Stimulated activated CD4-positive, alpha-beta T cell treated with anti-CD3 and anti-CD28 coated beads, Interleukin-15, amount 100 ng/mL, for 24 hours (primary cell): ENCODE results near the gene MLF2.

Source experiments
- DNase-seq: peaks from one replicate; pipeline ENCODE4 v3.0.0-alpha.2; 2020

MLF2 gene

DNA sequence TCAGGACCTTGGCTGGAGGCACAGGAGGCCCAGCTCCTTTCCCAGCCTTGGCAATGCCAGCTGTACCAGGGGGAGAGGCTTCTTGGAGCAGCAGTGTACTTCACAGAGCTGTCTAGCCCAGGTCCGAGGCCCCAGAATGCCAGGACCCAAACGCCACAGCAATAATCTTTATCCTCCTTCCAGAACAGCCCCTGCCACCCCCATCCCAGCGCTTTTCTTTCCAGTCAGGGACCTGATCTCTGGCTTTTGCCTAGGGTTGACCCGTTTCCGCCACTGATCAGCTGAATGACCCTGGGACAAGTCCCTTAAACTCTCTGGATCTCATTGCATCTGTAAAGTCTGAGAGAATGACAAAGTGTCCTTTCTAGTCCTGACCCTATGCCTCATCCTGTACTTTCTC lies 24.4 kb upstream of the MLF2 start:
- DNase-seq, result no peak

DNA sequence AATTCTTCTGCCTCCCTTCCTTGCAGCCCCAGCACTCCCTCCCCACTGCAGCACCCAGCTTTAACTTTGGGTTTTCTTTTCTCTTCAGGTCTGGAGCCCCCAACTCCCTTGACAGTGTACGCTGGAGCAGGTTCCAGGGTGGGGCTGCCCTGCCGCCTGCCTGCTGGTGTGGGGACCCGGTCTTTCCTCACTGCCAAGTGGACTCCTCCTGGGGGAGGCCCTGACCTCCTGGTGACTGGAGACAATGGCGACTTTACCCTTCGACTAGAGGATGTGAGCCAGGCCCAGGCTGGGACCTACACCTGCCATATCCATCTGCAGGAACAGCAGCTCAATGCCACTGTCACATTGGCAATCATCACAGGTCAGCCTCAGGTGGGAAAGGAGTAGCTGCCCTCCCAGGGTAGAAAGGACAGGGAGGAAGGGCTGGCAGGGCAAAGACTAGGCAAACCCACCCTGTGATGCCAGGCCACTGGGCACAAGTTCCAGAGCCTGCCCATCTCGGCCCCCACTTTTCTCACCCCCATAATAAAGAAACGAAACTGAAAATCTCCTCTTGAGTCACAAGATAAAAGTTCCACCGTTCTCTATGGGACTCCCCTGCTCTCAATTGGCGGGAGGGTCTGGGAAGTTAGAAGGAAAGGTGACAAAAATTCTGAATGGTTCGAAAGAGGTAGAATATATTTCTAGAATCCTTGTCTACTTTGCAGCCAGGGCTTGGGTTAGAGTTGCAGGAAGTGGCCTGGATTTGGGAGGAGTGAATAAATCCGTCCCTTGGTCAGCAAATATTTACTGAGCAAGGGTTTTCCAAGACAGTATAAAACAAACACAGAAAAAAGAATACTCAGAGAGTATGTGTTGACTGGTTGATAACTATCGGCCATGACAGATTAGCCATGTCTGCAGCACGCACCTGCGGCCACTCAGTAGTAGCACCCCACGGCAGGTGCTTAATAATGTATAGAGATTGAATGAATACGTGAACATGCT lies 22.5 kb upstream of the MLF2 start:
- DNase-seq, result no peak

DNA sequence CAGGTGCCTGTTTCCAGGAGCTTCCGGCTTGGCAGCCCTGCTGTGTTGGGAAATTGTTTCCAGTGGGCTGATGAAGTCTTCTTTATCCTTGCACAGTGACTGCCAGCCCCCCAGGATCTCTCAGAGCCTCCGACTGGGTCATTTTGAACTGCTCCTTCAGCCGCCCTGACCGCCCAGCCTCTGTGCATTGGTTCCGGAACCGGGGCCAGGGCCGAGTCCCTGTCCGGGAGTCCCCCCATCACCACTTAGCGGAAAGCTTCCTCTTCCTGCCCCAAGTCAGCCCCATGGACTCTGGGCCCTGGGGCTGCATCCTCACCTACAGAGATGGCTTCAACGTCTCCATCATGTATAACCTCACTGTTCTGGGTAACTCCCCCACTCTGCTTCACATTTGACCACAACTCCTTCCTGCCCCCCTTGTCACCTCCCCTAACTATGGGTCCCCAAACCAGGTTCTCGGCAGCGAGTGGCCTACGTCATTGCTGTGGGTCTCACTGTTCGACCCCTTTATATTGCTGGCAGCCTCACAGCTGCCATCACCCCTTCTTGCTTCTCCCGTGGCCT lies 21.6 kb upstream of the MLF2 start:
- DNase-seq, result no peak

DNA sequence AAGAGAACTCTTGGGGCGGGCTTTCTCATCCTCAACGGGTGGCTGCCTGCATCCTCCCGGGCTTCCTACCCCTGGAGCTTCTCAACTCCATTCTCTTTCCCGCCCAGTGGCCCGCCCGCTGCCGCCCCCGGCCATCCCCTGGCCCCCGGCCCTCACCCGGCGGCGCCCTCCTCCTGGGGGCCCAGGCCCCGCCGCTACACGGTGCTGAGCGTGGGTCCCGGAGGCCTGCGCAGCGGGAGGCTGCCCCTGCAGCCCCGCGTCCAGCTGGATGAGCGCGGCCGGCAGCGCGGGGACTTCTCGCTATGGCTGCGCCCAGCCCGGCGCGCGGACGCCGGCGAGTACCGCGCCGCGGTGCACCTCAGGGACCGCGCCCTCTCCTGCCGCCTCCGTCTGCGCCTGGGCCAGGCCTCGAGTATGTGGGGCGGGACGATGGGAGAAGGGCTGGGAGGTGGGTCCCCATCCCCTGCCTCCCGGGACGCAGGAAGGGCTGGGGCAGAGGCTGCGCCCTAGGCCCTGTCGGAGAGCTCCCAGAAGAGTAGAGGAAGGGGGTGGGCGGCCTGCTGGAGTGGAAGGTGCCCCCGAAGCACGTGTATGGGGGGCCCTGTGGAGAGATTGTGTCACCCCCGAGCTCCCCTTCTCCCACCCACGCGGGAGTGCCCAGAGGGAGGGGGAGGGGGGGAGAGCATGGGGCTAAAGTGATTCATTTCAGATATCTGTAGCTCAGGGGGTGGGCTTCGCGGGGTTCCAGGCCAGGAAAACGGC lies 20.8 kb upstream of the MLF2 start:
- DNase-seq, result peak; percentile 70

DNA sequence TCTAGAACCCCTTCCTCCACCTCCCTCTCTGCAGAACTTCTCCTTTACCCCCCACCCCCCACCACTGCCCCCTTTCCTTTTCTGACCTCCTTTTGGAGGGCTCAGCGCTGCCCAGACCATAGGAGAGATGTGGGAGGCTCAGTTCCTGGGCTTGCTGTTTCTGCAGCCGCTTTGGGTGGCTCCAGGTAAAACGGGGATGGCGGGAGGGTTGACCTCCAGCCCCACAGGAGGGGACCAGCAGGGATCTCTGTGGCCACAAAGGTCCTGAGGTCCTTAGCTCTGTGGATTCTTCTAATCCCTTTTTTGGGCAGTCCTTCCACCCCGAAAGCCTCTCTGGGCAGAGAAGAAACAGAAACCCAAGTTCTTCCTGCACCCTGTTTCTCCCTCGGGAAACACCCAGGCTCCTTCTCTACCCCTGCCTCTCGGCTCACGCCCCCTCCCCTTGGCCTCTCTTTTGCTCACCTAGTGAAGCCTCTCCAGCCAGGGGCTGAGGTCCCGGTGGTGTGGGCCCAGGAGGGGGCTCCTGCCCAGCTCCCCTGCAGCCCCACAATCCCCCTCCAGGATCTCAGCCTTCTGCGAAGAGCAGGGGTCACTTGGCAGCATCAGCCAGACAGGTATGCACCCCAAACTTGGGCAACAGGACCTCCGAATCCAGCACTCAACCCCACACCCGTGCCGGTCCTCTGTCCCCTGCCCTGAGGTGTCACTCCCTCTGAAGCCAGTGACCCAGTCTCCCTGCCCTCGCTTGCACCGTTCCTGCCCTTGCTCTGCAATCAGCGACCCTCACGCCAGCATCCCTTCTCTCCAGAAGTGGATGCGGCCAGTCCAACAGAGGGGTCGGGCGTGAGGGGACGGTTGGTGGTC lies 20.0 kb upstream of the MLF2 start:
- DNase-seq, result peak; percentile 24

DNA sequence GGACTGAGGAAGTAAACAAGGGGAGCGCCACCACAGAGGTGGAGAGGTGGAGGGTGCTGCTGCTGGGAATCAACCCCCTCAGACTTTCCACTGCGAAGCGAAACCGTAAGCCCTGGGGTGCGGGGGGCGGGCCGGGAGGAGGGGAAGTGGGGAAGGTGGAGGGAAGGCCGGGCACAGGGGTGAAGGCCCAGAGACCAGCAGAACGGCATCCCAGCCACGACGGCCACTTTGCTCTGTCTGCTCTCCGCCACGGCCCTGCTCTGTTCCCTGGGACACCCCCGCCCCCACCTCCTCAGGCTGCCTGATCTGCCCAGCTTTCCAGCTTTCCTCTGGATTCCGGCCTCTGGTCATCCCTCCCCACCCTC lies 19.4 kb upstream of the MLF2 start, which contains the start of gene LAG3:
TSS of gene LAG3 (plus strand) at position 190 of the 365 bp plus-strand sequence. CDS start 333 bp downstream, outside the sequence.
- DNase-seq, result peak; percentile 85

DNA sequence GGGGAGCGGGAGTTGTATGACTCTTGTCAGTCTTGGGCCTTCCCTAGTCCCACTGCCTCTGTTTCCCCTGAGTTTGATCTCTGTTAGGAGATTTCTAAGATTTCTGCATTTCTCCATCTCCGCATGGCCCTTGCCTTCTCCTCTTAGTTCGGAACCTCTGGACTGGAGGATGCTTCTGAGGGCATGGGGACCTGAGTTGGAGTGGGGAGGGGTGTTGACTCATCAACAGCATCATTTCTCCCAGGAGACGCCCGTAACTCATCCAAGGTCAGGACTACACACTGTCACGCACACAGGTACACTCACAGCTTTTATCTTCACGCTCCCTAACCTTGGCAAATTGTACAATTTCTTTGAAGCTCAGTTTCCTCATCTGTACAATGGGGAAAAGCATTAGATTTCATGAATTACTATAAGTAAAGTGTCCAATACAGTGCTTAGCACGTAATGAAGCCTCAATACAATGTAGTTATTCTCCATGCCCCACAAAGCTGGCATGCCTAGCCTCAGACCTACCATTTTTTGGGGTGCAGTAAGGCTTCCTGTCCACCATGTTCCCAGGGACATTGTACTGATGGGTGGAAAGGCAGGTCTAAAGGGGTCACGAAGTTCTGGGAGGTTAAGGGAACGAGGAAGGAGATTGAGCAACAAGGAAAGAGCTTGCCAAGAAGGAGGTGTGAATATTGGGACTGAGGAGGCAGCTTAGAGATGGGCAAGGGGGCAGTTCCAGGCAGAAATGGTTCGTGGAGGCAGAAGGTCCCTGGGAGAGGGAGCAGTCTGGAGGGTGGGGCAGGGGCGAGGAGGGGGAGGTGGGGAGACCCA lies 18.8 kb upstream of the MLF2 start:
- no peak for DNase-seq

DNA sequence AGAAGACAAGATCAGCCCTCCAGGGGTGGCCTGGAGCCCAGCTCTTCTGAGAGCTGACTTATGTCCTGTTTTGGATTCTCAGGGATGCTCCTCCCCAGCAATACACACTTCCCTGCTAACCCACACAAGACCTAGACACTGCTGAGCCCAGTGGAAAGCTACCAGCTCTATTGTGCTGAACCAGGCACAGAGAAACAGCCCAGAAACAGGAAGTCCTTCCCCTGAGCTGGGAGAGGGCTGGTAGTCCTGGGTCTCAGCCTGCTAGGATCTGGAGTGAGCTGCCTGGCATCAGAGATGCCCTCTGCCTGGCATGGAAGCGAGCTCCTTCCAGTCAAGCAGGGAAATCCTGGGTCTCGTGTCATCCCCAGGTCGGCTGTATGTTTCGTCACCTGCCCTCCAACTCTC lies 18.2 kb upstream of the MLF2 start:
- DNase-seq, result peak; percentile 47

DNA sequence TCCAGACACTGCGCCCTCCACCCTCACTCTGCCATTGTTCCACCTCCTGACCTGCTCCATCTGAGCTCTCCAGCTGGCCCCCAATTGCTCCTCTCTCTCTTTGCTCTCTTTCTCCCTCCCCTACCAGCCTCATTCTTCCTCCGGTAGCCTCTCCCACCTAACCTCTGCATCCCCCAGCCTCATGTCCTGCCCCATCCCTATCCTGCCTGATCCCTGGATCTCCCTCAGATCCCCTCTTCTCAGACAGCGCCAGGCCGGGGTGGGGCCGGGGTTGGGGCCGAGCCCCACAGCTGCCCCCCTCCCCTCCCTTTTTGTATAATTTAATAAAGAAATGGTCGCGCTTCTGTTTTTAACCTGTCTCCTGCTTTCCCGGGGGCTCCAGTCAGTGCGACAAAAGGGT lies 17.7 kb upstream of the MLF2 start:
- no peak for DNase-seq

DNA sequence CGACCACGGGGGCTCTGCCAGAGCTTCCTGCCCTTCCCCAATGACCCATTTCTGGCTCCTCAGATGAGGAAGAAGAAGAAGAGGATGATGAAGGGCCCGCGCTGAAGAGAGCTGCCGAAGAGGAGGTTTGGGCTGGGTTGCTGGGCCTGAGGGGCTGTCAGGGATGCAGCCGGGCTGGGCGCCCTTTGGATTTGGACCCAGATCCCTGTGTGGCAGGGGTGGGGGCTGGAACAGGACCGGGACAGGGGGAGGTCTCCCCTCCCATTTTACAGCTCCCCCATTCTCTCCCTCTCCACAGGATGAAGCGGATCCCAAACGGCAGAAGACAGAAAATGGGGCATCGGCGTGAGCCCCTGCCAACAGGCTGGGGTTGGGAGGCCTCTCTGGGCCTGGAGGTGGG lies 17.2 kb upstream of the MLF2 start:
- no peak for DNase-seq

DNA sequence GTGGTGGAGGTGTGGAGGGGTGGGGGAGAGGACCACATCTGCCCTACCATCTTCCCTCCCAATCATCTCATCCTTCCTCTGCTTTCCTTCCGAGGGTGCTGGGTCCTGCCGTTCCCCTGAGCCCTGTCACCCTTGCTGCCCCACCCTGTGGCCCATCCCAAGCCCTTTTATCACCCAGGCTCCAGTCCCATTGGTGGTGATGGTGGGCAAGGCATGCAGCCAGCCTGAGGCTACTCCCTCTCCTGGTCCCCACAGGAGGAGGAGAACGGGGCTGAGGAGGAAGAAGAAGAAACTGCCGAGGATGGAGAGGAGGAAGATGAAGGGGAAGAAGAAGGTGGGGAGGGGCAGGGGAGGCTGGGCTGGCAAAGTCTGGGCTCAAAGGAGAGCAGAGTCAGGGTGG lies 16.7 kb upstream of the MLF2 start:
- no peak for DNase-seq

DNA sequence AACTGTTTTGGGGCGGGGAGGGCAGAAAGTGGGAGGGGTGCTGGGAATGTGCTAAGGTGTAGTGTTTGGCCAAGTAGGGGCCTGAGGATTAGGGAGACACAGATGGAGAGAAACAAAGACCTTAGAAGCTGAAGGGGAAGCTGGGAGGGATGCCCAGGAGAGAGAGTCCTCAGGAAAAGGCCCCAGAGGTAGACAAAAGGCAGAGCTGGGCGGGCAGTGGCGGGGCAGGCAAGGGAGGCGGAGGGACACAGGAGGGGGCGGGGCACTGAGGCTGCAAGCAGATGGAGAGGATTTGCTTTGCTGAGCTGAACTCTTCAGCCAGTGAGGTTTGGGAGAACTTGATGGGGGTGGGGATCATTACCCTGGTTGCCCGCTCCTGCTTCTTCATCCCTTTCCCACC lies 16.0 kb upstream of the MLF2 start:
- DNase-seq, result peak; percentile 38

DNA sequence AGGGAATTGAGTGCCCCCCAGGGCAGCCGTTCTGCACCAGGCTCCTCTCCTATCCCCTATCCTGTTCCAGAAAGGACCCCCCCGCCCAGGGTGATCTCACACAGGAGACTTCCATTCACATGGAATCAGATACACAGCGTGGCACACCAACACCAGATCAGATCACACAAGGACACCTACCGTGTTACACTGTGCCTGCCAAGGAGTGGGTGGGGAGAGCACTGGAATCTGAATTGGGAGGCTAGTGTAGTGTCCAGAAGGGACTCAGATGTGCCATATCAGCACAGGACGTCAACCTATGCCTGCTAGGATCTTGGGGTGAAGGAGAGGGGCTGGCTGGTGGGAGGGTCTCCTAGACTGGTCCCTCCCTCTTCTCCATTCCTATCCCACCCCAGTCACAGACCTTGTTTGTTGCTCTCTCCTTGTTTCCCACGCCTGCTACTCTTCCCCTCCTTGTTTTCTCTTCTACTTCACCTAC lies 15.5 kb upstream of the MLF2 start:
- no peak for DNase-seq

DNA sequence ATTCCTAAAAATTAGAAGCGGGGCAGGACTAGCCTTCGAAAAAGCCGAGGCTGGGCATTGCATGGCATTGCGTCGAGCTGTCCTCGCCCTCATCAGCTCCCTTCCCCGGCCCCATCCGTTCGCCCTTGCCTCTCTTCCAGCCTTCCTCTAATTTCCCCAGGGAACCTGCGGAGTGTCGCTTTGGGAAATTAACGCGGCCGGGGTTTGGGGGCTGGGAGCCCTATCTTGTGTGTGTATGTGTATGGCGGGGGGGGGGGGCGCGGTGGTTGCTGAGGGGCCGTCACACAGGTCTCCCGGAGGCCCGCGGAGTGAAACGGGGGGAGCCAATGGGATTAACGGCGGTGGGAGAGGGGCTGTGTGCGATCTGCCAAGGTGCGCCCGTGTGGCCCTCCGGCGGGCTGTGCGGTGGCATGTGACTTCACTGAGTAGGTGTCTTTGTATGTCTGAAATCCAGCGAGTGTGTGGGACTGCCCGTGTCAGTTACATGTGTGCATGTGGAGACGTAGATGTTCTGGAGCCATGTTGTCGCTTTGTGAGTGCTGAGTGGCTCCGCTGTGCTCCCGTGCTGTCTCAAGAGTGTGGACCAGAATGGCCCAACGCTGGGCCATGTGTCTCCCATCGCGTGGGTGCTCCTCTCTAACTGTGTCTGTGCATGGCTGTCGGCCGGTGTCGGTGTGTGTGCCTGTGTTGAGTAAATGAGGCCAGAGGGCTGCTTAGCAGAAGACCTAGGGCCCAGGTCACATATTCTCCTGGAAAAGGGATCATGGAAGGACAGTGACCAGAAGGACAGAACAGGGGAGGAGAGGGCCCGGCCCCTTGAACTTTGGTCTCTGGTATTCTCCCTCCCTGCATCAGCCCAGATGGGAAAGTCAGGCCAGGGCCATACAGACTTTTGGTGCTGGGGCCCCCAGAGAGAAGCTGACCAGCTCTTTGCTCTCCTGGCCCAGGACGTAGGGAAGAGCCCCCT lies 14.7 kb upstream of the MLF2 start:
- no peak for DNase-seq

DNA sequence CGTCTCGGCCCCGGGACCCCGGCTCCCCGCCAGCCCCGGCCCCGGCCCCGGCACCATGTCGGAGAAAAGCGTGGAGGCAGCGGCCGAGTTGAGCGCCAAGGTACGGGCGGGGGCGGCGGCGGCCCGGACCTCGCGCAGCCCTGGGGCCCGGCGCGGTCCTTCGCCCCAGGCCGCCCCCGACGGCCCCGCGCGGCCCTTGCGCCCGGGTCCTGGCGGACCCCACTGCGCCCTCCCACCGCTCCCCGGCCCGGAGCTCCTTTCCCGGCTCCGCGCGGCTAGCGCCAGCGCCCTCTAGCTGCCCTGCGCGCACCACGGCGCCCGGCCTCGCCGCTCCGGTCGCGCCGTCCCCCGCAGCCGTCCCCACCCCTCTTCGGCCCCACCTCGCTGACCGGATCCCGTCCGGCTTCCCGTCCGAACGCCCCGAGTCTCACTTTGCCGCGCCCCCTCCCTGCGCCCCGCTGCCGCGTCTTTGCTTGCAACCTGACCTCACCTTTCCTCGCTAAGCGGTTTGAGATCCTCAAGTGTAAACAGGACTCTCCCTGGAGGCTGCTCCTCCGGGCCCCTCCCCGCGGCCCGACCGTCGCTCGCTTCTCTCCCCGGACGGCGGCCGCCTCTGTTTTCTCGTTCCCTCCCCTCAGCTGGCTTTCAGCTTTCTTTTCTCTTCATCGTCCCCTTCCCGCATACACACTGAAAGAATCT lies 13.9 kb upstream of the MLF2 start:
- DNase-seq, result peak; percentile 66

DNA sequence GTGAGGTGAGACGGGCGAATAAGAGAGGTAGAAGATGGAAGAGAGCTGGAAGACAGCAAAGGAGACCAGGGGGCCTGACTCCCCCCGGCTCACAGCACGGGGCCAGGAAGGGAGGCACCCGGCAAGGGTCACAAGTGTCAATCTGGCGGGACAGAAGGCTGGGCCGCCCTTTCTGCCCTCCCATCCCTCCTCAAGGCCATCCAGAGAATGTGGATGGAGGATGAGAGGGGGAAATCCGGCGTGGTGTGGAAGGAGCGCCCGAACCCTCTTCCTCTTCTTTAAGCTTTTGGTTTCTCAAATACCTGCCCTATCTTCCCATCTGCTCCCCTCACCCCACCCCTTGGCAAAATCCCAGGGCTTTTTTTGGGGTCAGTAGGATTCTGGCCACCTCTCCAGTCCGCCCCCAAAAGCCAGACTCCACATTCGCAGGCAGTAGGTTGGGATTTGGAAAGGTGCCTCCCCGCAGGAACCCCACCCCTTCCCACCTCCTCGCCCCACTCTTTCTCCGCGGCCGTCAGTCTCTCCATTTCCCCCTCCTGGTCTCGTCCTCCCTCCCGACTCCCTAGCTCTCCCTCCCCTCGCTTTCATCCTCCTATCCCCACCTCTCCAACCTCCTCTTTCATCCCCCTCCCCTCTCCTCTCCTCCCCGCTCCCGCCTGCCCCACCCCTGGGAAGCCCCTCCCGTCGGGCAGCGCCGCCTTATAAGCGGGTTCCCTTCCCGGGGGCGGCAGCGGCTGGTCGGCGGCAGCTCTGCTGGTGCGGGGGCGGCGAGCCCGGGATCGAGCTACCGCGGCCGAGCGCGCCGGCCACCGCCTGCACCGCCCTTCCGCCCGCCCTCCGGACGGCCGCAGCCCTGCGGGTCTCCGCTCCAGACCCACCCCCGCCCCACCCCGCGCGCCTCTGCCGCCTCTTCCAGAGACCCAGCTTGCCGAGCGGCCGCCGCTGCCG lies 13.0 kb upstream of the MLF2 start, which contains the start of gene PTMS:
TSS of gene PTMS (plus strand) at position 730 of the 948 bp plus-strand sequence. CDS start 343 bp downstream, outside the sequence.
- peak; percentile 67 for DNase-seq

DNA sequence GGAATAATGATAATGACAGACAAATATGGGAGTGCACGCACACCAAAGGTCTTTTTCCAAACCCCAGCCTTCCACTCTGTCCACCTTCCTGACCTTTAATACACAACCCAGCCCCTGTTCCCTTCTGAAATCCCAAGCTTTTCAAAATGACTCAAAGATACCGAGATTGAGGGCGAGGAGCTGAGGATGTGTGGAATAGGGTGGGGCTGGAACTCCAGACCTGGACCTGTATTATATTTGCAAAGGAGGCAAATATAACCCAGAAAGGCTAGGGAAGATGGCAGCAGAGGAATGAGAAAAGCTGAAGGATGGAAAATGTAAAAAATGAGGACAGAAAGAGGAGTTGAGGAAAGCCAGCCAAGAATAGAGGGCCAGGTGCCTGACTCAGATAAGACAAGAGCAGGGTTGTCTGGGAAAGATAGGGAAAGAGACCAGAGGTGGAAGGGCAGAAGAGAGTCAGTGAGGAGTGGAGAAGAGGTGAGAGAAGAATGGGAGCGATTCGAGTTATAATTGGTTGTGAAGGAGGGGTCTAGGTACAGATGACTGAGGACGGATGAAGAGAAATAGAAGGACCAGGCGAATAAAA lies 12.2 kb upstream of the MLF2 start:
- no peak for DNase-seq
